Retinal pigment epithelial cell (primary cell): ENCODE measurements around the gene ZC3H12A.
A peak's percentile ranks its signal among the peaks of the same experiment; 100 is the strongest.

Experiments
- DNase-seq: peaks from one replicate; pipeline ENCODE4 v3.0.0-alpha.2; 2010; ENCODE audit warnings: low read depth
- H3K4me3 ChIP-seq: 2 replicates; pipeline ENCODE4 v1.5.1; 2011; ENCODE audit warnings: mild to moderate bottlenecking, low read length, control low read depth, moderate library complexity
- TF ChIP-seq, protein P1 (sequence below): conservative IDR thresholded peaks from 2 replicates; pipeline ENCODE4 v1.5.1; 2011; ENCODE audit warnings: low read depth, low read length, control low read depth, inconsistent platforms

ZC3H12A gene

GRCh38 chr1:37434292-37435225 is 39.8 kb upstream of the ZC3H12A start:
- TF ChIP-seq, protein P1, sequence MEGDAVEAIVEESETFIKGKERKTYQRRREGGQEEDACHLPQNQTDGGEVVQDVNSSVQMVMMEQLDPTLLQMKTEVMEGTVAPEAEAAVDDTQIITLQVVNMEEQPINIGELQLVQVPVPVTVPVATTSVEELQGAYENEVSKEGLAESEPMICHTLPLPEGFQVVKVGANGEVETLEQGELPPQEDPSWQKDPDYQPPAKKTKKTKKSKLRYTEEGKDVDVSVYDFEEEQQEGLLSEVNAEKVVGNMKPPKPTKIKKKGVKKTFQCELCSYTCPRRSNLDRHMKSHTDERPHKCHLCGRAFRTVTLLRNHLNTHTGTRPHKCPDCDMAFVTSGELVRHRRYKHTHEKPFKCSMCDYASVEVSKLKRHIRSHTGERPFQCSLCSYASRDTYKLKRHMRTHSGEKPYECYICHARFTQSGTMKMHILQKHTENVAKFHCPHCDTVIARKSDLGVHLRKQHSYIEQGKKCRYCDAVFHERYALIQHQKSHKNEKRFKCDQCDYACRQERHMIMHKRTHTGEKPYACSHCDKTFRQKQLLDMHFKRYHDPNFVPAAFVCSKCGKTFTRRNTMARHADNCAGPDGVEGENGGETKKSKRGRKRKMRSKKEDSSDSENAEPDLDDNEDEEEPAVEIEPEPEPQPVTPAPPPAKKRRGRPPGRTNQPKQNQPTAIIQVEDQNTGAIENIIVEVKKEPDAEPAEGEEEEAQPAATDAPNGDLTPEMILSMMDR: peak; percentile 94
- DNase-seq: no peak
- no peak overlapping the region for H3K4me3 ChIP-seq

DNA sequence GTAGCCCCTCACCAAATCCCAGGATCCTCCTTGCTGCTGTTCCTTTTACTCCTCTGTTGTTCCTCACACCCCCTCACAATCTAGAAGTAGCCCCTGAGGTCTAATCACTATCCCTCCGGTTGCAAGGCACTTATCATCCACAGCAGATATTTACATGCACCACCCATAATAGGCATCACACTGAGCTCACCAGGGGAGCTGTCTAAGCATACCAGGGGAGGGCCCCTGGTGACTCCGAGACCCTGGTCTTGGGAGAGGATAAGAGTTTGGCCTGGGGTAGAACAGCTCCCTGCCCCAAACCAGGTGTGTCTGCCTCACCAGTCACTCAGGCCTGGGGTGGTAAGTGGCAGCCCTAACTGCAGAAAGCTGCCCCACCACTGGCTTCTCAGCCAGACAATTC is 37.3 kb upstream of the ZC3H12A start:
- TF ChIP-seq, protein P1: no peak
- no peak overlapping the region for H3K4me3 ChIP-seq
- DNase-seq: no peak

DNA sequence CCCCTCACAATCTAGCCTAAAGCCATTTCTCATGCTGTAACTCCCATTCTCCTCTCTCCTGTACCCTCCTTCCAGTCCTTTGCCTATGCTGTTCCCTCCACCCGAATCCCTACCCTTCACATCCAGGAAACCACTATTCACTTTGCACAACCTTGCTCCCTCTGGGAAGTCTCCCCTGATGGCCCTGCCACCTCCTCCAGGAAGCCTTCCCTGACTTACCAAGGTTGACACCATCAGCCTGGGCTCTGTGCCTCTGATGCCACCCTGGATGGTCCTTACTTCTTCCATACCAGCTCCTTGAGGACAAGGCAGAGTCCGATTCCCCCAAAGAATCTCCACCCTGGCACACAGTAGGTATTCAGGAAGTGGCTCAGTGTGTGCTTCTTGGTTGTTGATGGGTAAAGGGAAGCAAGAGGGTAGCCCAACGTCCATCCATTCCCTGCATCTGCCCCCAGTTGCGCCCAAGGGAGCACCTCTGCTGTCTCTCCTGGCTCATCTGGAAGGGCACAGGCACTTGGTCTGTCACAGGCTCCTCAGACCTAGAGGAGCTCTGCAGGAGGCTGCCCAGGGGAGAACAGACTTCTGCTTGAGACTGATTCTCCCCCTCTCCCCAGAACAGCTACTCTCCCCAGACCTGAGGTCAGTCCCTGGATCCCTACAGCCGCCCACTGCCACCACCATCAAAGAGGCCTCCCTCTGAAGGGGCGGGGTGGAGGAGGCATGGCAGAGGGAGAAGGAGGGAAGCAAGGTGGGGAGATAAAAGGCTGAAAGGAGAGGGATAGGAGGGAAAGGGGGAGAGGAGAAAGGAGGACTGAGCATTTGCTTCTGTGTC is 36.1 kb upstream of the ZC3H12A start:
- TF ChIP-seq, protein P1: no peak
- DNase-seq: no peak
- no peak overlapping the region for H3K4me3 ChIP-seq

DNA sequence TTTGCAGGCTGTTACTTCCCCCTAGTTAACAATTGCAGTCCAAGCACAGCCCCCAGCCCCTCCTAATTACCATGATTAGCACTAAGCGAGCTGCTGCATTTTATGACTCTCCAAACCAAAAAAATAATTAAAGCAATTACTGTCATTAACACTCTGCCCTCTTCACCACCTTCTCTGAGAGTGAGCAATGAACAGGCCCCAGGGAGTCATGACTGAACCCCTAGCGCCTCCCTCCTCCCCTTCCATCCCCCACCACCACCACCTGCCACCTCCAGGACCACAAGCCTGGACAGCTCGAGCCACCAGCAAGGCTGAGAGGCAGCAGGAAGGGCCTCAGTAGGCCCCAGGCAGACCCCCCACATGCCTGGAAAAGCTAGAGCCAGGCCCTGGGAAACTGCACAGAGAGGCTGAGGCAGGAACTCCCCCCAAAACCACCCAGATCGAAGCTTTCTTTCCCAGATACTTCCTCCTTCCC is 35.5 kb upstream of the ZC3H12A start:
- no peak overlapping the region for H3K4me3 ChIP-seq
- no peak for DNase-seq
- TF ChIP-seq, protein P1: no peak

- no peak overlapping the region for H3K4me3 ChIP-seq
- TF ChIP-seq, protein P1: no peak
- no peak for DNase-seq
Measured at GRCh38 chr1:37439349-37439995, 34.9 kb upstream of the ZC3H12A start.

DNA sequence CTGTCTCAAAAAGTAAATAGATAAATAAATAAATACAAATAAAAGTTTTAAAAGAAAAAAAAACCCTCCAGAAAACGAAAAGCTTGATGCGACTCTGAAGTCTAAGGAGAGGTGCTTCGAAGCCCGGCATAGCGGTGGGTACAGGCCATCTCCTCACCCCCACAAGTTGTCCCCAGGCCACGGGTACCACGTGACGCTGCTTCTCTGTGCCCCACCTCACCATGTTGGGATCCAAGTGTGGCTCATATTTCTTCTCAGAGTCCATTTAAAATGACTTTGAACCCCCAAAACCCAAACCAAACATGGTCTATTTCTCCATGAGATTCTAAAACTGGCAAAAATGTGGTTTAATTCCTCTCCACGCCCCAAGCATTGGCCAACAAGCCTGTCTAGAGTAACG is 32.9 kb upstream of the ZC3H12A start:
- TF ChIP-seq, protein P1: no peak
- DNase-seq: no peak
- no peak overlapping the region for H3K4me3 ChIP-seq
